Measurements from ENCODE around the gene GRIK2. TPM values are rescaled to one million over a fixed set of nuclear protein-coding genes. Genes with fewer than 3 reads are reported as not detected.

Gene GRIK2
- total and polyA plus RNA-seq, 12 donors, result 0.09 to 10.6 (median 1.9) TPM

- WGBS, 4 donors, result 85 to 92% (median 86%) methylated on average over 4 of the region's 4 CpGs
Measured at GRCh38 chr6:101550451-101550850, 156.9 kb downstream of the GRIK2 start.

GRCh38 chr6:101554231-101554630 is 160.7 kb downstream of the GRIK2 start:
- DNase-seq, result no peak
- Histone ChIP-seq H3K27ac (no peak overlapping the region), H3K4me3 (no peak overlapping the region), H3K9me3 (replicated peaks in 1 of 3) (no peaks in the 10 kb centered on the region), H3K27me3 (no peaks in the 10 kb centered on the region), H3K4me1 (replicated peaks in 1 of 2) (no peaks in the 10 kb centered on the region), H3K36me3 (replicated peaks in 1 of 2) (no peaks in the 10 kb centered on the region)
- TF ChIP-seq CTCF (IDR thresholded peaks at IDR 0.05) (no peak), POLR2A (IDR thresholded peaks at IDR 0.05) (no peak)
- 33 to 56% (median 47%) methylated on average over 1 of the region's 1 CpG for WGBS, 4 donors
- intact Hi-C loops (cut with DNase I), result no loop called here

More at GRCh38 chr6:101550451-101550850, 156.9 kb downstream of the GRIK2 start:
- no peak overlapping the region for H3K27ac ChIP-seq
- no peaks in the 10 kb centered on the region for H3K36me3 ChIP-seq (replicated peaks in 1 of 2)
- intact Hi-C loops (cut with DNase I), result no loop called here
- no peaks in the 10 kb centered on the region for H3K27me3 ChIP-seq
- H3K9me3 ChIP-seq (replicated peaks in 1 of 3), result no peaks in the 10 kb centered on the region
- DNase-seq, result no peak
- H3K4me3 ChIP-seq, result no peak overlapping the region
- TF ChIP-seq POLR2A (IDR thresholded peaks at IDR 0.05) (no peak), CTCF (IDR thresholded peaks at IDR 0.05) (no peak)
- H3K4me1 ChIP-seq (replicated peaks in 1 of 2), result no peaks in the 10 kb centered on the region

- Histone ChIP-seq H3K27ac (no peak overlapping the region), H3K9me3 (replicated peaks in 1 of 3) (no peaks in the 10 kb centered on the region), H3K36me3 (replicated peaks in 1 of 2) (no peaks in the 10 kb centered on the region), H3K27me3 (no peaks in the 10 kb centered on the region), H3K4me3 (no peak overlapping the region), H3K4me1 (replicated peaks in 1 of 2) (no peaks in the 10 kb centered on the region)
- intact Hi-C loops (cut with DNase I), result no loop called here
- no peak for TF ChIP-seq POLR2A (IDR thresholded peaks at IDR 0.05)
- no peak for TF ChIP-seq CTCF (IDR thresholded peaks at IDR 0.05)
- WGBS, 4 donors, result 47 to 58% (median 54%) methylated on average over 2 of the region's 2 CpGs
- no peak for DNase-seq
Measured at GRCh38 chr6:101558712-101559111, 165.2 kb downstream of the GRIK2 start.

- Histone ChIP-seq H3K36me3 (replicated peaks in 1 of 2) (no peaks in the 10 kb centered on the region), H3K4me1 (replicated peaks in 1 of 2) (no peaks in the 10 kb centered on the region), H3K4me3 (no peak overlapping the region), H3K27ac (no peak overlapping the region), H3K9me3 (replicated peaks in 1 of 3) (peaks cover 0 to 5% (median 0%) of the 10 kb centered on the region in 3 donors), H3K27me3 (no peaks in the 10 kb centered on the region)
- TF ChIP-seq POLR2A (IDR thresholded peaks at IDR 0.05) (no peak), CTCF (IDR thresholded peaks at IDR 0.05) (no peak)
- no peak for DNase-seq
- intact Hi-C loops (cut with DNase I), result no loop called here
- WGBS, 4 donors, result 72 to 87% (median 80%) methylated on average over 4 of the region's 4 CpGs
Measured at GRCh38 chr6:101572627-101573026, 179.1 kb downstream of the GRIK2 start.

All from adrenal gland (tissue), 12 donors.